AG09309 (cell line): Measurements from ENCODE around the gene MEIS1.

Source experiments
- DNase-seq: peaks from one replicate; pipeline ENCODE4 v3.0.0-alpha.2; 2010; ENCODE audit warnings: low read depth
- H3K4me3 ChIP-seq: 2 replicates; pipeline ENCODE4 v1.5.1; 2011; ENCODE audit warnings: mild to moderate bottlenecking, low read depth, low read length, moderate library complexity; ENCODE audit not compliant: control insufficient read depth
- CTCF ChIP-seq: IDR thresholded peaks from 2 replicates; pipeline ENCODE4 v1.5.1; 2011; ENCODE audit warnings: mild to moderate bottlenecking, low read depth, low read length, inconsistent platforms; ENCODE audit not compliant: insufficient read depth, control insufficient read depth; ENCODE audit errors: missing control alignments

The MEIS1 gene

GRCh38 chr2:66550826-66551225, 115.9 kb downstream of the MEIS1 start:
- no peak for TF ChIP-seq CTCF
- DNase-seq = no peak
- no peak overlapping the region for H3K4me3 ChIP-seq

- no peak for DNase-seq
- H3K4me3 ChIP-seq = no peak overlapping the region
Measured at GRCh38 chr2:66553370-66553769, 118.4 kb downstream of the MEIS1 start.

GRCh38 chr2:66555091-66555490, 120.2 kb downstream of the MEIS1 start:
- H3K4me3 ChIP-seq = no peak overlapping the region
- no peak for DNase-seq
- TF ChIP-seq CTCF = no peak

More at GRCh38 chr2:66553370-66553769, 118.4 kb downstream of the MEIS1 start:
- no peak for TF ChIP-seq CTCF

- no peak overlapping the region for H3K4me3 ChIP-seq
- no peak for TF ChIP-seq CTCF
- no peak for DNase-seq
Measured at GRCh38 chr2:66555501-66556324, 120.8 kb downstream of the MEIS1 start.

GRCh38 chr2:66559672-66560071, 124.7 kb downstream of the MEIS1 start:
- H3K4me3 ChIP-seq = no peak overlapping the region
- no peak for TF ChIP-seq CTCF
- no peak for DNase-seq

- no peak for TF ChIP-seq CTCF
- no peak for DNase-seq
- no peak overlapping the region for H3K4me3 ChIP-seq
Measured at GRCh38 chr2:66560683-66561082, 125.8 kb downstream of the MEIS1 start.

- no peak overlapping the region for H3K4me3 ChIP-seq
- TF ChIP-seq CTCF = no peak
- no peak for DNase-seq
Measured at GRCh38 chr2:66561645-66562303, 126.8 kb downstream of the MEIS1 start.
